K562 (cell line): ENCODE data around the gene DYNC1I1.

Experiments
- BRD4 ChIP-seq: fragments of 200-600 bp; sonication (generic); IDR thresholded peaks from 2 replicates; pipeline ENCODE4 v1.6.1; 2017; ENCODE audit warnings: inconsistent platforms
- EP300 ChIP-seq: IDR thresholded peaks from 2 replicates; pipeline ENCODE4 v1.6.1; 2012; ENCODE audit warnings: low read length, improper control_type of control experiment
- FOXP1 ChIP-seq: sonication (generic); formaldehyde crosslinking; IDR thresholded peaks from 2 replicates; pipeline ENCODE4 v1.8.0; 2022; ENCODE audit warnings: mild to moderate bottlenecking, missing genetic modification reagents
- KDM5B ChIP-seq: fragments of 200-600 bp; sonication (generic); IDR thresholded peaks from 2 replicates; pipeline ENCODE4 v1.6.1; 2012; ENCODE audit warnings: low read depth, mild to moderate bottlenecking, moderate library complexity, low read length, control low read depth, inconsistent platforms; ENCODE audit not compliant: insufficient replicate concordance
- KLF13 ChIP-seq: fragments of 450-650 bp; IDR thresholded peaks from 2 replicates; pipeline ENCODE4 v1.6.1; 2016; ENCODE audit warnings: missing genetic modification characterization, low read depth, mild to moderate bottlenecking, missing compliant biosample characterization, moderate library complexity, borderline replicate concordance
- MEF2A ChIP-seq: IDR thresholded peaks from 2 replicates; pipeline ENCODE4 v1.6.1; 2011; ENCODE audit warnings: low read depth, mild to moderate bottlenecking, low read length, moderate library complexity; ENCODE audit not compliant: control insufficient read depth
- MLLT1 ChIP-seq, 2 experiments: fragments of 450-650 bp; IDR thresholded peaks; 2 replicates each; pipeline ENCODE4 v1.6.1; 2016
- STAT5B ChIP-seq: fragments of 250-450 bp; sonication (Bioruptor Pico); IDR thresholded peaks from 2 replicates; pipeline ENCODE4 v1.8.0; 2021; ENCODE audit warnings: mild to moderate bottlenecking, inconsistent platforms
- TCF7L2 ChIP-seq: fragments of 150-350 bp; IDR thresholded peaks from 2 replicates; pipeline ENCODE4 v1.6.1; 2016; ENCODE audit warnings: low read depth, mild to moderate bottlenecking, low read length, moderate library complexity
- TF ChIP-seq, protein P1 (sequence below): sonication (generic); formaldehyde crosslinking; IDR thresholded peaks from 2 replicates; pipeline ENCODE4 v1.8.0; 2023; ENCODE audit warnings: missing genetic modification reagents, mild to moderate bottlenecking, borderline replicate concordance
- TF ChIP-seq, protein P2 (sequence below), 3 experiments: IDR thresholded peaks in 2 of 3; conservative IDR thresholded peaks in 1 of 3; 2 replicates each; pipeline ENCODE4 v1.5.1; 2011 to 2012; ENCODE audit warnings: low read length in 3 of 3, mild to moderate bottlenecking in 3 of 3, control low read depth in 2 of 3, improper control_type of control experiment in 1 of 3, inconsistent platforms in 1 of 3, low read depth in 1 of 3, mixed read lengths in 1 of 3, moderate library complexity in 1 of 3; ENCODE audit not compliant: insufficient read depth in 2 of 3

DNA sequence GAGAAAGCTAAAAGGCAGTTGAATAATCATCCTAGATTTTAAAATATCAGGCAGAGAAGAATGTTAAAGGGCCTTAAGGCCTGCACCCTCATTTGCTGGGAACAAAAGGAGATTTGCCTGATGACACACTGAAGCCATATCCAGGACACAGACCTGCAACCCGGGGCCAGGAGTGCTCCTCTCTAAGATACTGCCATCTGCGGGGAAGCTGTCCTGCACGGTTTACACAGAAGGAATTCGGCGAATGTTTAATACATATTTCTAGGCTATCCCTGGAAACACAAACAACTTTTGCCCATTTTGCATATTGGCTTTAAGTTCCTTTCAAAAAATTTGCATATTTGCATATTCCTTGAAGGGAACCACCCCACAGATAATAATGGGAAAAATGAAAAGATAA lies 52.3 kb downstream of the DYNC1I1 start:
- TF ChIP-seq EP300, result no peak
- TF ChIP-seq KDM5B, result no peak
- TF ChIP-seq KLF13 (tag), result no peak
- TF ChIP-seq, protein P1, sequence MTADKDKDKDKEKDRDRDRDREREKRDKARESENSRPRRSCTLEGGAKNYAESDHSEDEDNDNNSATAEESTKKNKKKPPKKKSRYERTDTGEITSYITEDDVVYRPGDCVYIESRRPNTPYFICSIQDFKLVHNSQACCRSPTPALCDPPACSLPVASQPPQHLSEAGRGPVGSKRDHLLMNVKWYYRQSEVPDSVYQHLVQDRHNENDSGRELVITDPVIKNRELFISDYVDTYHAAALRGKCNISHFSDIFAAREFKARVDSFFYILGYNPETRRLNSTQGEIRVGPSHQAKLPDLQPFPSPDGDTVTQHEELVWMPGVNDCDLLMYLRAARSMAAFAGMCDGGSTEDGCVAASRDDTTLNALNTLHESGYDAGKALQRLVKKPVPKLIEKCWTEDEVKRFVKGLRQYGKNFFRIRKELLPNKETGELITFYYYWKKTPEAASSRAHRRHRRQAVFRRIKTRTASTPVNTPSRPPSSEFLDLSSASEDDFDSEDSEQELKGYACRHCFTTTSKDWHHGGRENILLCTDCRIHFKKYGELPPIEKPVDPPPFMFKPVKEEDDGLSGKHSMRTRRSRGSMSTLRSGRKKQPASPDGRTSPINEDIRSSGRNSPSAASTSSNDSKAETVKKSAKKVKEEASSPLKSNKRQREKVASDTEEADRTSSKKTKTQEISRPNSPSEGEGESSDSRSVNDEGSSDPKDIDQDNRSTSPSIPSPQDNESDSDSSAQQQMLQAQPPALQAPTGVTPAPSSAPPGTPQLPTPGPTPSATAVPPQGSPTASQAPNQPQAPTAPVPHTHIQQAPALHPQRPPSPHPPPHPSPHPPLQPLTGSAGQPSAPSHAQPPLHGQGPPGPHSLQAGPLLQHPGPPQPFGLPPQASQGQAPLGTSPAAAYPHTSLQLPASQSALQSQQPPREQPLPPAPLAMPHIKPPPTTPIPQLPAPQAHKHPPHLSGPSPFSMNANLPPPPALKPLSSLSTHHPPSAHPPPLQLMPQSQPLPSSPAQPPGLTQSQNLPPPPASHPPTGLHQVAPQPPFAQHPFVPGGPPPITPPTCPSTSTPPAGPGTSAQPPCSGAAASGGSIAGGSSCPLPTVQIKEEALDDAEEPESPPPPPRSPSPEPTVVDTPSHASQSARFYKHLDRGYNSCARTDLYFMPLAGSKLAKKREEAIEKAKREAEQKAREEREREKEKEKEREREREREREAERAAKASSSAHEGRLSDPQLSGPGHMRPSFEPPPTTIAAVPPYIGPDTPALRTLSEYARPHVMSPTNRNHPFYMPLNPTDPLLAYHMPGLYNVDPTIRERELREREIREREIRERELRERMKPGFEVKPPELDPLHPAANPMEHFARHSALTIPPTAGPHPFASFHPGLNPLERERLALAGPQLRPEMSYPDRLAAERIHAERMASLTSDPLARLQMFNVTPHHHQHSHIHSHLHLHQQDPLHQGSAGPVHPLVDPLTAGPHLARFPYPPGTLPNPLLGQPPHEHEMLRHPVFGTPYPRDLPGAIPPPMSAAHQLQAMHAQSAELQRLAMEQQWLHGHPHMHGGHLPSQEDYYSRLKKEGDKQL (CRISPR knock-in tag), result no peak
- TF ChIP-seq MEF2A, result no peak
- TF ChIP-seq, protein P2, sequence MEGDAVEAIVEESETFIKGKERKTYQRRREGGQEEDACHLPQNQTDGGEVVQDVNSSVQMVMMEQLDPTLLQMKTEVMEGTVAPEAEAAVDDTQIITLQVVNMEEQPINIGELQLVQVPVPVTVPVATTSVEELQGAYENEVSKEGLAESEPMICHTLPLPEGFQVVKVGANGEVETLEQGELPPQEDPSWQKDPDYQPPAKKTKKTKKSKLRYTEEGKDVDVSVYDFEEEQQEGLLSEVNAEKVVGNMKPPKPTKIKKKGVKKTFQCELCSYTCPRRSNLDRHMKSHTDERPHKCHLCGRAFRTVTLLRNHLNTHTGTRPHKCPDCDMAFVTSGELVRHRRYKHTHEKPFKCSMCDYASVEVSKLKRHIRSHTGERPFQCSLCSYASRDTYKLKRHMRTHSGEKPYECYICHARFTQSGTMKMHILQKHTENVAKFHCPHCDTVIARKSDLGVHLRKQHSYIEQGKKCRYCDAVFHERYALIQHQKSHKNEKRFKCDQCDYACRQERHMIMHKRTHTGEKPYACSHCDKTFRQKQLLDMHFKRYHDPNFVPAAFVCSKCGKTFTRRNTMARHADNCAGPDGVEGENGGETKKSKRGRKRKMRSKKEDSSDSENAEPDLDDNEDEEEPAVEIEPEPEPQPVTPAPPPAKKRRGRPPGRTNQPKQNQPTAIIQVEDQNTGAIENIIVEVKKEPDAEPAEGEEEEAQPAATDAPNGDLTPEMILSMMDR (IDR thresholded peaks at IDR 0.05 in 2 of 3, conservative IDR thresholded peaks at IDR 0.05 in 1 of 3; ENCODE audit: insufficient read depth in 2 of 3, low read depth in 1 of 3, low read length in 3 of 3), result no peak
- TF ChIP-seq STAT5B (CRISPR knock-in tag), result no peak
- TF ChIP-seq MLLT1 (IDR thresholded peaks at IDR 0.05), result no peak
- TF ChIP-seq BRD4, result no peak
- TF ChIP-seq TCF7L2, result no peak
- no peak for TF ChIP-seq FOXP1 (CRISPR knock-in tag)
